ENCODE results near the gene TTBK1. TPM values are rescaled to one million over a fixed set of nuclear protein-coding genes. Genes with fewer than 3 reads are reported as not detected.

Gene TTBK1
- polyA plus RNA-seq, 4 donors, result 0.25 to 0.39 (median 0.28) TPM

DNA sequence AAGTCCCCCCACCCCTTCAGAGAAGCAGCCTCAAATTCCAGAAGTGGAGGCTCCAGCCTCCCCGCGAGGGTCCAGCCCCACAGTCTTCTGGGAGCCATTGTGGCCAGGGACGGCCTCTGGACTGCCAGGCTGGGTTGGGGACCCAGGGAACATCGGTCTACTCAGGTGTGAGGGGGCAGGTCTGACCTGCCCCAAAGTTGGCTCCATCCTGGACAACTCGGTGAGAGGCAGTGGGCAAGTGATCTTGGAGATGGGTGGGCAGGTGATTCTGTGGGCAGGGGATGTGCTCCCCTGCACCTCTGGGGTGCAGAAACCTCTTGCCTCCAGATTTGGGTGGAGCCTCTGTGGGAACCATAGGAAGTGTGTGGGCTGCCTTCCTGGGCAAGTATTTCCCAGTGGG is 42.6 kb downstream of the TTBK1 start:
- no peak for DNase-seq (ENCODE audit: low read depth in 4 of 4, low spot score in 3 of 4)

DNA sequence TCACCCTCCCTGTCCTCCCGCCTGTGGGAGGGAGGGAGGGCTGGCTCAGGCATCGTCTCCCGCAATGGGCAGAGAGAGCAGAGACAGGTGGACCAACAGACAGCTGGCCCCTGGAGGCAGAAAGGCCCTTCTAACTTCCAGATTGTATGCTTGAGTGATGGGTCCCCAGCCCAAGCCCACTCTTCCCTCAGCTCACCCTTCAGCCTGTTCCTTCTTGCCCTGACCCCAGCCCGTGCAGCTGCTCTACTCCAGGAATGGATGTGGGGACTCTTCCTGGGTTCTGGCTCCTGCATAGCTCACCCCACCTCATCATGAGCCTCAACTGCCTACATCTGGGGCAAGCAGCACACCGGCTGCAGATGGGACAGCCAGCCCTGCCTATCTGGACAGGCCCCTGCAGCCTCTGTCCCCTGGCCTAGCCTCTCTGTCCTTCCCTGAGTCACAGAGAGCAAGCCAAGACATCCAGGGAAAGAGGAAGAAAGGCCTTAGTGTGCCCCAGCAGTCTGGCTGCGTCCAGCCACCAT is 43.2 kb downstream of the TTBK1 start:
- DNase-seq (ENCODE audit: low read depth in 4 of 4, low spot score in 3 of 4), result no peak

DNA sequence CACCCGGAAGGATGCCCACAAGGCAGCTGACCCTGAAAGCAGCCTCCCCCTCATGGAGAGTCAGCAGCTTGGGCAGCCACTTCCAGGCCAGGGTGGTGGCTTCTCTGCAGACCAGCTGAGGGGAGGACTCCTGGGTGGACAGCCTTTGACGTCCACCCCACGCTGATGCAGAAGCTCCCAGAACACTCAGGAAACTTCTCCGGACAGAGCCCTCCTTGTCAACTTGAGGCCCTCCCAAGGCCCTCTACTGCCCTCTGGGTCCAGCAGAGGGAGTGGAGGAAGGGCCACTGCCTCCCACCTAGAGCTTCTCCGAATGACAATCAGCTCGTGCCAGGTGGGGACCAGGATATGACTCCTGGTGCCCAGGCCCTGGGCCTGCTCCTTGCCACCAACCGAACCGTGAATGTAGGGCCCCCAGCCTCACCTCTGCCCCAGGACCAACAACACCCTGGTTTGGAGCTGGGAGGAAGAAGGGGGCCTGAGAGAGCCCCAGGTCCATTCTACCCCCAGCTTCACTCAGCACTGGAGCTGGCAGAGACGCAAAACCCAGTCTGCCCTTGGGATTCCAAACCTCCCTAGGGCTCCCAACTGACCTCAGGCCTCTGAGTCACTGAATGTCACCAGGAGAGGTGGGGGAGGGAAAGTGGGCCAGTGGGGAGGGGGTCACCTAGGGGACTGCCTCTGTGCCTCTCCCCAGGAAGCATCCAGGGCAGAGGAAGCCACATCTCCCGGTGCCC is 43.9 kb downstream of the TTBK1 start:
- no peak for DNase-seq (ENCODE audit: low read depth in 4 of 4, low spot score in 3 of 4)

DNA sequence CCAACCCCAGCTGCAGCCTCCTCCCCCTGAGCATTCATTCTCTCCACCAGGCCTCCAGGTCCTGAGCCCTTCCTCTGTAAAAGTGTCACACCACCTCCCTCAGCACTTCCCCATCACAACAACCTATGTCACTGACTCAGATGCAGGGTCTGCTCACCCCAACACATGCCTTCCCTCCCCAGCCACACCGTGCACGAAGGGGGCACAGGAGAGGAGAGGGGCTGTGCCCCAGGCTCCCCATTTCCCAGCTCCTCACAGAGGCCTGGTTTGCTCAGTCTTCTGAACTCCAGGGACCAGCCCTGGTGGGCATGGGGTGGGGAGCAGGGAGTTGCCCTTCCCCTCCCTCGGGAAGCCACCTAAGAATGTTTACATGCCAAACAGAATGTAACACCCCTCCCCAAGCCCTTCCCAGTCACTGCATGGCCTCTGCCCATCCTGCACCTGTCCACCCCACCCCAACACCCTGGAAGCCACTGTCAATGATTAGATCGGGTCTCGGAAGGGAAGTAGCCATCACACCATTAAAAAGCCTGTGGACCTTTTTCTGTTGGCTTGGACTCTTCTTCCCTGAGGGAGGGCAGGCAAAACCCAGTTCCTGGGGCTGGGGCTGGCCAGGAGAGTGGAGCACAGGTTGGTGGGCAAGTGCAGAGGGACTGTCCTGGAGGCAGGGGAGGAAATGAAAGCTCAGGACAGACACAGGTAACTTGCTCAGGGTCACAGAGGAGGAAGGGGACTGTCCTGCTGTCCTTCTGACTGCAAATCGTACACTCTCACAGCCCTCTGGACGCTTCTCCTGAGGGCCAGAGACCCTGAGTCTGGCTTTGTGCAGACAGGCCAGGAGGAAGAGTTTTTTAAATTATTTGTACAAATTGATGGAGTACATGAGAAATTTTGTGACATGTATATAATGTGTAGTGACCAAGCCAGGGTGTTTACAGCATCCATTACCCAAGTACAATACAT is 44.7 kb downstream of the TTBK1 start:
- DNase-seq (ENCODE audit: low read depth in 4 of 4, low spot score in 3 of 4), result no peak

DNA sequence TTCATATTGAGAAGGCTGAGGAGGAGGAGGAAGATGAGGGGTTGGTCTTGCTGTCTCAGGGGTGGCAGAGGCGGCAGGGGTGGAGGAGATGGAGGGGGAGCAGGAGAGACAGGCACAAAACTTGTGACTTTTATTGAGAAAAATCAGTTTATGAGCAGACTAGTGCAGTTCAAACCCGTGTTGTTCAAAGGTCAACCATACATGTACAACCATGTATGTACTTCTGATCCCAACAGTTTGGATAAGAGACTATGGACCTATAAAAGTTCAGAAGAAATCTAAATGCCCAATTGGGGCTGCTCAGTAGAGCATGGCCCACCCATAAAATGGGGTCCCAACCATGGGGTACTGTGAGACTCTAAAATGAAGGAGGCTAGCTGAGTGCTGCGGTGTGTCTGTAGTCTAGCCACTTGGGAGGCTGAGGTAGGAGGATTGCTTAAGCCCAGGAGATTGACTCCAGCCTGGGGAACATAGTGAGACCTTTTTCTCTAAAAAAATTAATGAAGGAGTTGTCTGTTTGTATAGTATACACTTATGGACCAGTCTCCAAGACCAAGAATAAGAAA is 47.1 kb downstream of the TTBK1 start:
- DNase-seq (ENCODE audit: low read depth in 4 of 4, low spot score in 3 of 4), result no peak

DNA sequence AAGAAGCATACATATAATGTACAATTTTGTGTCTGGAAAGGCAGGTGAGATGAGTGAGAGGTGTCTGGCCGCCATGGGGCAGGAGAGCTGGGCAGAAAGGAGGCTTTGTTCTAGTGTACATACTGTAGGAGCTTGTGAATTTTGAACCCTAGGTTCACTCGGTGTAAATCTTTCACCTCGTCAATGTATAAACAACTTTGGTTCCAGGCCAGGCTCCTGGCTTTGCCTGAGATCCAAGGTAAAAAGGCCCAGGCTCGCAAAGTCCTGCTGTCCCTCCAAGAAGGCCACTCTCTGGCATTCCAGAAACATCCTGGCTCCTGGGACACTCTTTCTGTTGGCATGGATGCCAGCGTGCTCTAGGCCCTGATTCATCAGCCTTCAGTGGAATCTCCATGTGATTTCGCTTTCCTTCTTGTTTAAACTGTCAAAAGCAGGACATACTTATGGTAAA is 47.6 kb downstream of the TTBK1 start:
- no peak for DNase-seq (ENCODE audit: low read depth in 4 of 4, low spot score in 3 of 4)

DNA sequence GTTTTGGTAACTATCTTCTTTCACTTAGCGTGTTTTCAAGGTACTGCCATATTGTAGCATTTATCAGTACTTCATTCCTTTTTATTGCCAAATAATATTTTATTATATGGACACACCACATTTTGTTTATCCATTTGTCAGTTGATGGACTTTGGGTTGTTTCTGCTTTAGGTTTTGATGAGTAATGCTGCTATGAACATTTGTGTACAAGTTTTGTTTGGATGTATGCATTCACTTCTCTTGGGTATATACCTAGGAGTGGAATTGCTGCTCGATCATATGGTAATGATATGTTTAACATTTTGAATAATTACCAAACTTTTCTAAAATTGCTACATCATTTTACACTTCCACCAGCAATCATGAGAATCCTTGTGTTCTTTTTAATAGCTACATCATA is 48.4 kb downstream of the TTBK1 start:
- DNase-seq (ENCODE audit: low read depth in 4 of 4, low spot score in 3 of 4), result no peak

DNA sequence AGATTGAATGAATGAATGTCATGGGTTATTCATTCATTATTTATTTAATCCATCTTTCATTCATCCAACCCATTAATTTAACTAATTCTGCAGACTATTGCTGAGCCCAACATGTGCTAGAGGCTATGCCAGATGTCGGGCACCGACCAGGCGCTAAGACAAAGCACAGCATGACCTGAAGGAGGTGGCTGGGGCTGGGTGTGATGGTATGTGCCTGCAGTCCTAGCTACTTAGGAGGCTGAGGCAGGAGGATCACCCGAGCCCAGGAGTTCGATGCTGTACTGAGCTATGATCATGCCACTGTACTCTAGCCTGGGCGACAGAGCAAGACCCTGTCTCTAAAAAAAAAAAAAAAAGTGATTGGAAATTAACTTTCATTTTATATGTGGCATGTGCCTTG is 49.1 kb downstream of the TTBK1 start:
- no peak for DNase-seq (ENCODE audit: low read depth in 4 of 4, low spot score in 3 of 4)

DNA sequence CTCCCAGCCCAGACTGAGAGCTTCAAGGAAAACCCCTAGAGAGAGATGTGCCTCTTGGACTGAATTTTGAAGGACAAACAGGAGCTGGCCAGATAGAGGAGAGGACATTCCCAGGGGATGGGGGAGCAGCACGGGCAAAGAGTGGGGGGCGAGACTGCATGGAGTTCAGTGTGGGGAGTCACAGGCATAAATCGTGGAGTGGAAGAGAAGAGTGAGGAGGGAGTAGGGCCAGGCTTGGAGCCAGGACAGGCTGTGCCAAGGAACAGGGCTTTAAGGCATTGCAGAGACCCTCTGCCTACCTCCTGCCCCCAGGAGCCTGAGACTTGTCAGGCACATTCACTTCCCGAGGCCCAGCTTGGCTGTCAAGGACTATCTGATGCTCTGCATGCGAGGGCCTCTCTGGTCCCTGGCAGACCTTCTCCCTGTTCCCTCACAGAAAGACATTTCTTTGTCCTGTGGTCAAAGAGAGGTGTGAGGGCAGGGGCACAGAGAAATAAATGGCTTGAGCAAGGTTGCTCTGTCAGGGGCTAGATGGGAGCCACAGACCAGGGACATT is 49.6 kb downstream of the TTBK1 start:
- no peak for DNase-seq (ENCODE audit: low read depth in 4 of 4, low spot score in 3 of 4)

DNA sequence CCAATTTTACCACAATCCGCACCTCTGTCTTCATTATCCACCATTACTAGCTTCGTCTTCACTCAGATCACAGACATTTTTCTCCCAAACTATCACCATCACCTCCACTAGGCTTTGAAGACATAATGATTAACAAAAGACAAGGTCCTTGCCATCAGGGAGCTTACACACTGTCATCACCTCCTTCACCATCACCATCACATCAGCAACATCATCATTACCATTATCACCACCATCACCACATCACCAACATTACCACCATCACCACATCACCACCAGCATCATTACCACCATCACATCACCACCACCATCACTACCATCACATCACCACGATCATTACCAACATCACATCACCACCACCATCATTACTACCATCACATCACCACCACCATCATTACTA is 50.4 kb downstream of the TTBK1 start:
- DNase-seq (ENCODE audit: low read depth in 4 of 4, low spot score in 3 of 4), result no peak

DNA sequence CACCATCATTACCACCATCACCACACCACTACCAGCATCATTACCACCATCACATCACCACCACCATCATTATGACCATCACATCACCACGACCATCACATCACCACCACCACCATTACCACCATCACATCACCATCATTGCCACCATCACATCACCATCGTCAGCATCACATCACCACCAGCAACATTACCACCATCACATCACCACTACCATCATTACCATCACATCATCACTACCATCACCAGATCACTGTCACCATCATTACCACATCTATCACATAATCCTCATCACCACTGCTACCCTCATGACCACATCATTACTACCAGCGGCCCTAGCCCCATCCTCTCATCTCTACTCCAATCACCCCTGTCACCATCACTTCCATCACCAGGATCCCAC is 51.3 kb downstream of the TTBK1 start:
- DNase-seq (ENCODE audit: low read depth in 4 of 4, low spot score in 3 of 4), result no peak

DNA sequence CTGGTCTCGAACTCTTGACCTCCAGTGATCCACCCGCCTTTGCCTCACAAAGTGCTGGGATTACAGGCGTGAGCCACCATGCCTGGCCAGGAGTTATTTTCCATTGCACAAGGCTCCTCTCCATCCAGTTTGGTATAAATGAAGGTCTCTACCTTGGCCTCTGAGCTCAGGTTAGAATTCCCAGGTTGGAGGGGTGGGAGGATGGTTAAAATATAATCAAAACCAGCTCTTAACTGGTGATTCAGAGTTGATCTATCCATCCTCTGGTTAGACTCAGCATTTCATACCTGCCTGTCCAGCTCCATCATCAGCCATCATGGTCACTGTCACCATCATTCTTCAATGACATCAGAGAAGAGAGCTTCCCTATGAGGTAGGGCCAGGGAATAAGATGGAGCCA is 52.2 kb downstream of the TTBK1 start:
- DNase-seq (ENCODE audit: low read depth in 4 of 4, low spot score in 3 of 4), result no peak

DNA sequence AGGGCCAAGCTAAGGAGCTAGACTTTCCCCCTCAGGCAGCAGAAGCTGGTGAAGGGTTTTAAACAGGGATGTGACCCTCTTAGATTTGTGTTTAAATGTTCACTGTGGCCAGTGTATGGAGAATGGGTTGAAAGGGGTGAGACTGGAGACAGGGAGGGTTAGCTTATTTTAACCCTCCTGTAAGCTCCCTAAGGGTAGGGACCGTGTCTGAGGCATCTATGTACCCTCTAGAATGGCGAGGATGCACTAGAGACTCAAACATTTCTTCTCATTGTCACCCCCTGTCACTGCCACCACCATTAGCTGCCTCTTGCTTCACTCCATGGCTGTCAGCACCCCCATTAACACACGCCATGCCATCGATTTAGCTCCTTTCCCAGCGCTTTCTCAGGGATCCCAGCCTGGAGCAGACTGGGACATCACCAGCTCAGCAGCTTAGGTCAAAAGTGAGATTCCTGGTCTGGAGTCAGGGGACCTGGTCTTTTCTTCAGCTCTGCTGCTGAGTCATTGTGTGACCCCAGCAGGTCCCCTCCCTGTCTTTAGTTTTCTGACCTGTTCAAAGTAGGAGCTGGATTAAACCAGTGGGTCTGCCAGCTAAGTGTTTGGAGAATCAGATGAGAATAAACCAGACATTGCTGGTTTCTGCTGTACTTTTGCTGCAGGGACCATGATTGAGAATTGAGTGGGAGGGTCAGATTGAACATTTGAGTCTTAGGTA is 53.7 kb downstream of the TTBK1 start:
- DNase-seq (ENCODE audit: low read depth in 4 of 4, low spot score in 3 of 4), result no peak

DNA sequence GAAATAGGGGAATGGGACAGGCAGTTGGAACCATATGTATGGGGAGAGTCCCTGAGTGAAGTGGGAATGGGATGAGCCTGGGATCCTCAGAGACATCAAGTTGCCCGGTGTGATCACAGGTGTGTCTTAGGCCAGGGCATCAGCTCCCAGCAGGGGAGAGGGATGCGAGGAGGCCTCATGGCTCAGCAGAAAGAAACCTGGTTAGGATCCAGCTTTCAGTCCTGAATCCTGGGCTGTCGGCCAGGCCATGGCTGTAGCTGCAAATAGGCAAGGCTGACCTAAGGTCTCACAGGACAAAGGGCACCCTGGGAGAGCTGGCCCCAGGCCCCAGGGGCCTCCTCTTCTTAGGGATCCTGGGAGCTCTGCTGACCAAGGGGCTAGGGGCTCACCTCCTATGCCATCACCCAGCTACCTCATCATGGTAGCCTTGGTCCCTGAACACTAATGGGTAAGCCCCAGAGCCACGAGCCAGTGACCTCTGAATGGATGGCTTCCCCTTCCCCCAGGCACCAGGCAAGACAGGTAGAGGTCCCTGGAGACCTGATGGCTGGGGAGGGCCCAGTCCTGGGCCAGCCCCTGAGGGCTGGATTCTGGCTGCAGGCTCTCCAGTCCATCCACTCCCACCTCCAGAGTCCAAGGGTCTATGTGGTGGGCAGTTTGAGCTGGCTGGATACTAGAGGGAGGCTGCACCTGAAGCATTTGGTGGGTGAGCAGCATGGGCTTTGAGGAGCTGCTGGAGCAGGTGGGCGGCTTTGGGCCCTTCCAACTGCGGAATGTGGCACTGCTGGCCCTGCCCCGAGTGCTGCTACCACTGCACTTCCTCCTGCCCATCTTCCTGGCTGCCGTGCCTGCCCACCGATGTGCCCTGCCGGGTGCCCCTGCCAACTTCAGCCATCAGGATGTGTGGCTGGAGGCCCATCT is 54.6 kb downstream of the TTBK1 start, which contains the start of gene SLC22A7:
Gene SLC22A7, plus strand, starts transcription at position 617 of the 921 bp plus-strand sequence. Its CDS starts 99 bp downstream, at position 716.
- DNase-seq (ENCODE audit: low read depth in 4 of 4, low spot score in 3 of 4), result no peak

DNA sequence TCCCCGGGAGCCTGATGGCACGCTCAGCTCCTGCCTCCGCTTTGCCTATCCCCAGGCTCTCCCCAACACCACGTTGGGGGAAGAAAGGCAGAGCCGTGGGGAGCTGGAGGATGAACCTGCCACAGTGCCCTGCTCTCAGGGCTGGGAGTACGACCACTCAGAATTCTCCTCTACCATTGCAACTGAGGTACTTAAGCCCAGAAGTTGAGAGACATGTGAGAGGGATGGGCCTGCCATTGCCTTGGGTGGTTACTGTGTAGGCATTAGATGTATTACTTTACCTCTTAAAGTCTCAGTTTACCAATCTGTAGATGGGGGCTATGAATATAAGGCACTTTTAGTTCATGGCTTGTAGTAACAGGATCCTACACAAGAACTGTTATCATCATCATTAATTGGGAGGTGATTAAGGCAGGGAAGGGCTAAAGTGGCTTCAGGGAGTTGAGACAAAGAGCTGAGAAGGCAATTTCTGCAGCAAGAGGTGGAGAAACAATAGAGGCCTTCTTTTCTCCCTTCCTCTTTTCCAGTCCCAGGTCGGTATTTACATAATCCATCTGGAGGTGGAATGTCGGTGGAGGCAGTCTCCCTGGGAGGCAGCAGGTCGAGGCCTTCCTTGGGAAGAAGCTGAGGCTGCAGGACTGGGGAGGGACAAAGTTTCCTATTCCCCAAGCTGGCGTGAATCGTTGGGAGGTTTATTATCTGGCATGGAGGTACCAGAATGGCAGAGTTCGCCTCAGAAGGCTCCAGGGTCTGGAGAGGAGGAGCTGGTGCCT is 55.5 kb downstream of the TTBK1 start:
- no peak for DNase-seq (ENCODE audit: low read depth in 4 of 4, low spot score in 3 of 4)

DNA sequence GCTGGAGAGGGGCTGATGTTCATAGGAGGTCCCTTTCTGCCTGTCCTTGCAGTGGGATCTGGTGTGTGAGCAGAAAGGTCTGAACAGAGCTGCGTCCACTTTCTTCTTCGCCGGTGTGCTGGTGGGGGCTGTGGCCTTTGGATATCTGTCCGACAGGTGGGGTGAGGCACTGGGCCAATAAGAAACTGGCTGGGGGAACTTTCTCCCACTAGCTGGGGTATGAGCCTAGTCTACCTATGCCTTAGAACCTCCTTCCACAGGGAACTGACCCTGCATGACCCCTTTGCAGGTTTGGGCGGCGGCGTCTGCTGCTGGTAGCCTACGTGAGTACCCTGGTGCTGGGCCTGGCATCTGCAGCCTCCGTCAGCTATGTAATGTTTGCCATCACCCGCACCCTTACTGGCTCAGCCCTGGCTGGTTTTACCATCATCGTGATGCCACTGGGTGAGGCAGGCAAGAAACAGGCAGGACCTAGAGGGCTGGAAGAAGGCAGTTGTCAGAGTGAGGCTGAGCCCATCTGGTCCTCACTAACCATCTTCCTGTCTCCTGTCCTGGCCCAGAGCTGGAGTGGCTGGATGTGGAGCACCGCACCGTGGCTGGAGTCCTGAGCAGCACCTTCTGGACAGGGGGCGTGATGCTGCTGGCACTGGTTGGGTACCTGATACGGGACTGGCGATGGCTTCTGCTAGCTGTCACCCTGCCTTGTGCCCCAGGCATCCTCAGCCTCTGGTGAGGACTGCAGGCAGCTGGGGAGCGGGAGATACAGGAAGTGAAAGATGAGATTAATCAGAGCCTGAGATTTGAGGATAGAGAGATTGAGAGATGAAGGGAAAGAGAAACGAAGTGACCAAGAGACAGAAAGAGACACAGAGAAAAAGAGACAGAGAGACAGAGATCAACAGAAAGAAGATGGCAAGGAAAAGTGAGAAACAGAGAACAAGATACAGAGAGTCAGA is 56.3 kb downstream of the TTBK1 start:
- DNase-seq (ENCODE audit: low read depth in 4 of 4, low spot score in 3 of 4), result no peak
